BE2C (cell line): ENCODE data around the gene SLC12A6. TPM values are rescaled to one million over a fixed set of nuclear protein-coding genes. Genes with fewer than 3 reads are reported as not detected.
"Not testable (repeated sequence)": the region's sequence is repeated elsewhere in the genome, so short reads cannot be mapped to it uniquely, and the experiment has no call there.

Experiments used
- DNase-seq: peaks from one replicate; pipeline ENCODE4 v3.0.0-alpha.2; 2020
- H3K27me3 ChIP-seq: fragments of 250-450 bp; sonication (Bioruptor Pico); 2 replicates; pipeline ENCODE4 v1.5.1; 2020; ENCODE audit warnings: mild to moderate bottlenecking
- H3K36me3 ChIP-seq: fragments of 250-450 bp; sonication (Bioruptor Pico); 2 replicates; pipeline ENCODE4 v1.5.1; 2020; ENCODE audit warnings: mild to moderate bottlenecking
- H3K4me1 ChIP-seq: fragments of 250-450 bp; sonication (Bioruptor Pico); 2 replicates; pipeline ENCODE4 v1.5.1; 2020
- H3K4me3 ChIP-seq: 2 replicates; pipeline ENCODE4 v1.5.1; 2011; ENCODE audit warnings: low read depth, low read length
- H3K9me3 ChIP-seq: fragments of 250-450 bp; sonication (Bioruptor Pico); 2 replicates; pipeline ENCODE4 v1.5.1; 2020
- CTCF ChIP-seq: IDR thresholded peaks from 2 replicates; pipeline ENCODE4 v1.5.1; 2012; ENCODE audit warnings: mild to moderate bottlenecking, low read depth, low read length
- polyA plus RNA-seq: library from polyadenylated mRNA; unstranded; fragments of >200 nt; gene quantifications from one replicate; pipeline ENCODE4 v1.2.1, GENCODE V29; 2012; ENCODE audit warnings: low read depth, missing spikeins; ENCODE audit not compliant: insufficient read length, insufficient read depth

Gene SLC12A6
- 1.1 TPM for polyA plus RNA-seq

- Histone ChIP-seq H3K4me3 (peak within 1 kb of the TSS; percentile 83), H3K36me3 (peaks cover 11% of the 10 kb centered on the region), H3K4me1 (no peaks in the 10 kb centered on the region), H3K27me3 (no peaks in the 10 kb centered on the region), H3K9me3 (no peaks in the 10 kb centered on the region)
- DNase-seq: peak; percentile 96
- no peak for TF ChIP-seq CTCF
Observed at GRCh38 chr15:34337557-34338306, at the start of gene SLC12A6. Gene SLC12A6, minus strand, starts transcription at chr15:34337781. Its CDS starts 1,101 bp downstream, at chr15:34336680.

- not testable (repeated sequence) for DNase-seq, H3K4me3 ChIP-seq, H3K4me1 ChIP-seq, H3K9me3 ChIP-seq, H3K36me3 ChIP-seq, H3K27me3 ChIP-seq
Observed at GRCh38 chr15:34381829-34382521, 44.4 kb upstream of the SLC12A6 start.

- not testable (repeated sequence) for DNase-seq, H3K9me3 ChIP-seq, H3K36me3 ChIP-seq, H3K4me3 ChIP-seq, H3K27me3 ChIP-seq, H3K4me1 ChIP-seq
Observed at GRCh38 chr15:34380491-34380890, 42.9 kb upstream of the SLC12A6 start.

GRCh38 chr15:34376856-34377255 lies 39.3 kb upstream of the SLC12A6 start:
- Histone ChIP-seq H3K9me3 (no peaks in the 10 kb centered on the region), H3K4me1 (no peaks in the 10 kb centered on the region), H3K36me3 (no peaks in the 10 kb centered on the region), H3K4me3 (no peak overlapping the region), H3K27me3 (no peaks in the 10 kb centered on the region)
- DNase-seq: no peak
- no peak for TF ChIP-seq CTCF

- H3K4me1 ChIP-seq, DNase-seq, H3K9me3 ChIP-seq, H3K27me3 ChIP-seq, H3K36me3 ChIP-seq, H3K4me3 ChIP-seq: not testable (repeated sequence)
Observed at GRCh38 chr15:34375541-34375940, 38.0 kb upstream of the SLC12A6 start.

GRCh38 chr15:34374816-34375215 lies 37.2 kb upstream of the SLC12A6 start:
- Histone ChIP-seq H3K4me3 (no peak overlapping the region), H3K9me3 (no peaks in the 10 kb centered on the region), H3K4me1 (no peaks in the 10 kb centered on the region), H3K36me3 (no peaks in the 10 kb centered on the region), H3K27me3 (no peaks in the 10 kb centered on the region)
- DNase-seq: no peak
- TF ChIP-seq CTCF: no peak

GRCh38 chr15:34373951-34374350 lies 36.4 kb upstream of the SLC12A6 start:
- Histone ChIP-seq H3K27me3 (no peaks in the 10 kb centered on the region), H3K36me3 (no peaks in the 10 kb centered on the region), H3K4me3 (no peak overlapping the region), H3K9me3 (no peaks in the 10 kb centered on the region), H3K4me1 (no peaks in the 10 kb centered on the region)
- TF ChIP-seq CTCF: no peak
- no peak for DNase-seq
